AG09309 (cell line): Measurements from ENCODE around the gene GAPVD1.

Source experiments
- DNase-seq: peaks from one replicate; pipeline ENCODE4 v3.0.0-alpha.2; 2010; ENCODE audit warnings: low read depth
- H3K4me3 ChIP-seq: 2 replicates; pipeline ENCODE4 v1.5.1; 2011; ENCODE audit warnings: mild to moderate bottlenecking, low read depth, low read length, moderate library complexity; ENCODE audit not compliant: control insufficient read depth
- CTCF ChIP-seq: IDR thresholded peaks from 2 replicates; pipeline ENCODE4 v1.5.1; 2011; ENCODE audit warnings: mild to moderate bottlenecking, low read depth, low read length, inconsistent platforms; ENCODE audit not compliant: insufficient read depth, control insufficient read depth; ENCODE audit errors: missing control alignments

Gene GAPVD1

GRCh38 chr9:125321496-125321895 lies 59.9 kb downstream of the GAPVD1 start:
- DNase-seq: no peak
- no peak overlapping the region for H3K4me3 ChIP-seq
- no peak for TF ChIP-seq CTCF

GRCh38 chr9:125323615-125324014 lies 62.0 kb downstream of the GAPVD1 start:
- no peak overlapping the region for H3K4me3 ChIP-seq
- TF ChIP-seq CTCF: no peak
- no peak for DNase-seq

GRCh38 chr9:125325826-125326225 lies 64.2 kb downstream of the GAPVD1 start:
- no peak overlapping the region for H3K4me3 ChIP-seq
- no peak for TF ChIP-seq CTCF
- DNase-seq: no peak

- no peak for DNase-seq
- no peak for TF ChIP-seq CTCF
- H3K4me3 ChIP-seq: no peak overlapping the region
These were observed 68.4 kb downstream of the GAPVD1 start for GRCh38 chr9:125329978-125330377.

- no peak for DNase-seq
- TF ChIP-seq CTCF: no peak
- no peak overlapping the region for H3K4me3 ChIP-seq
These were observed 69.0 kb downstream of the GAPVD1 start for GRCh38 chr9:125330587-125330986.

GRCh38 chr9:125332527-125332926 lies 70.9 kb downstream of the GAPVD1 start:
- TF ChIP-seq CTCF: no peak
- H3K4me3 ChIP-seq: no peak overlapping the region
- no peak for DNase-seq

GRCh38 chr9:125337236-125337635 lies 75.6 kb downstream of the GAPVD1 start:
- no peak for TF ChIP-seq CTCF
- no peak overlapping the region for H3K4me3 ChIP-seq
- DNase-seq: no peak
